ENCODE measurements around the gene DBR1. TPM values are rescaled to one million over a fixed set of nuclear protein-coding genes. Genes with fewer than 3 reads are reported as not detected.

The DBR1 gene
- total and polyA plus RNA-seq, 9 of the 15 experiments (the other 6 are each of a cell fraction or from before 2014, with no cell fraction given) = 2.7 to 14.1 (median 10.9) TPM

- TF ChIP-seq, protein P1, sequence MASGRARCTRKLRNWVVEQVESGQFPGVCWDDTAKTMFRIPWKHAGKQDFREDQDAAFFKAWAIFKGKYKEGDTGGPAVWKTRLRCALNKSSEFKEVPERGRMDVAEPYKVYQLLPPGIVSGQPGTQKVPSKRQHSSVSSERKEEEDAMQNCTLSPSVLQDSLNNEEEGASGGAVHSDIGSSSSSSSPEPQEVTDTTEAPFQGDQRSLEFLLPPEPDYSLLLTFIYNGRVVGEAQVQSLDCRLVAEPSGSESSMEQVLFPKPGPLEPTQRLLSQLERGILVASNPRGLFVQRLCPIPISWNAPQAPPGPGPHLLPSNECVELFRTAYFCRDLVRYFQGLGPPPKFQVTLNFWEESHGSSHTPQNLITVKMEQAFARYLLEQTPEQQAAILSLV (tag; IDR thresholded peaks at IDR 0.05) = no peak
- no peak for TF ChIP-seq SMARCB1 (IDR thresholded peaks at IDR 0.05; ENCODE audit: insufficient read length, low read depth)
- no peak for TF ChIP-seq ZBTB8A (IDR thresholded peaks at IDR 0.05; ENCODE audit: partially characterized antibody)
- no peak for TF ChIP-seq EP300 (IDR thresholded peaks at IDR 0.05; ENCODE audit: low read length)
- no peak for TF ChIP-seq ZSCAN32 (CRISPR knock-in tag; IDR thresholded peaks at IDR 0.05)
- TF ChIP-seq DNMT1 (IDR thresholded peaks at IDR 0.05) = no peak
- TF ChIP-seq, protein P2, sequence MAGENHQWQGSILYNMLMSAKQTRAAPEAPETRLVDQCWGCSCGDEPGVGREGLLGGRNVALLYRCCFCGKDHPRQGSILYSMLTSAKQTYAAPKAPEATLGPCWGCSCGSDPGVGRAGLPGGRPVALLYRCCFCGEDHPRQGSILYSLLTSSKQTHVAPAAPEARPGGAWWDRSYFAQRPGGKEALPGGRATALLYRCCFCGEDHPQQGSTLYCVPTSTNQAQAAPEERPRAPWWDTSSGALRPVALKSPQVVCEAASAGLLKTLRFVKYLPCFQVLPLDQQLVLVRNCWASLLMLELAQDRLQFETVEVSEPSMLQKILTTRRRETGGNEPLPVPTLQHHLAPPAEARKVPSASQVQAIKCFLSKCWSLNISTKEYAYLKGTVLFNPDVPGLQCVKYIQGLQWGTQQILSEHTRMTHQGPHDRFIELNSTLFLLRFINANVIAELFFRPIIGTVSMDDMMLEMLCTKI (IDR thresholded peaks at IDR 0.05; ENCODE audit: partially characterized antibody) = no peak
- no peak for TF ChIP-seq FOS (IDR thresholded peaks at IDR 0.05; ENCODE audit: extremely low read depth, insufficient read length)
- no peak for TF ChIP-seq ZNF324 (CRISPR knock-in tag; IDR thresholded peaks at IDR 0.05)
These were observed 30.8 kb upstream of the DBR1 start (continued) for GRCh38 chr3:138205527-138205926.

DNA sequence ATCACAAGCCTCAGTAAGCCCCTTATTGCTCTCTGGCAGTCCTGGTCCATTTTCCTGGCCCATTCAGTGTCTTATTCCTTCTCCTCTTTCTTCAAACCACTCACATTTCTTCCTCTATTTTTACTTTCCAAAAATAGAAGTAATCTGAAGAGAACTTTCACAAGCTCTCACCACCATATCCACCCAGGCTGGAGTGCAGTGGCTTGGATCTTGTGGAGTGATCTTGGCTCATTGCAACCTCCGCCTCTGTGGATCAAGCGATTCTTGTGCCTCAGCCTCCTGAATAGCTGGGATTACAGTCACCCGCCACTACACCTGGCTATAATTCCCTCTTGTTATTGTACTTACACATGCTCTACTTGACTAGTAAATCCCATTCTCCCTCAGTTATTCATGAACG lies 29.2 kb upstream of the DBR1 start:
- FAIRE-seq (no peak), ATAC-seq (no peak)
- intact Hi-C loops (cut with micrococcal nuclease) = no loop called here
- TF ChIP-seq TGIF2 (CRISPR knock-in tag; IDR thresholded peaks at IDR 0.05) (no peak), PATZ1 (CRISPR knock-in tag; IDR thresholded peaks at IDR 0.05; ENCODE audit: borderline replicate concordance) (no peak), CC2D1A (IDR thresholded peaks at IDR 0.05) (no peak), HOMEZ (CRISPR knock-in tag; IDR thresholded peaks at IDR 0.05) (no peak), ZNF668 (CRISPR knock-in tag; IDR thresholded peaks at IDR 0.05) (no peak), HDAC6 (IDR thresholded peaks at IDR 0.05; ENCODE audit: low read depth, low read length) (no peak)
- TF ChIP-seq, protein P3, sequence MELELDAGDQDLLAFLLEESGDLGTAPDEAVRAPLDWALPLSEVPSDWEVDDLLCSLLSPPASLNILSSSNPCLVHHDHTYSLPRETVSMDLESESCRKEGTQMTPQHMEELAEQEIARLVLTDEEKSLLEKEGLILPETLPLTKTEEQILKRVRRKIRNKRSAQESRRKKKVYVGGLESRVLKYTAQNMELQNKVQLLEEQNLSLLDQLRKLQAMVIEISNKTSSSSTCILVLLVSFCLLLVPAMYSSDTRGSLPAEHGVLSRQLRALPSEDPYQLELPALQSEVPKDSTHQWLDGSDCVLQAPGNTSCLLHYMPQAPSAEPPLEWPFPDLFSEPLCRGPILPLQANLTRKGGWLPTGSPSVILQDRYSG (tag; conservative IDR thresholded peaks at IDR 0.05; ENCODE audit: low read depth) = no peak

More for the DNA sequence above, 29.2 kb upstream of the DBR1 start:
- H3K4me3 ChIP-seq = no peak overlapping the region
- ChIA-PET CTCF (ENCODE audit: low intra/inter-chr PET ratio) (no interaction called here), POLR2A (no interaction called here)
- H2AFZ ChIP-seq (ENCODE audit: low read depth, low read length) = no peak overlapping the region
- no peaks in the 10 kb centered on the region for H3K9me3 ChIP-seq (replicated peaks; ENCODE audit: control insufficient read depth, insufficient read depth, low read depth, low read length)
- DNase-seq (ENCODE audit: extremely low read depth in 1 of 4, low spot score in 3 of 4) = no peak
- 0 out of 2 replicates have a peak, but pooled peaks cover 3% of the 10 kb centered on the region for H4K20me1 ChIP-seq (replicated peaks; ENCODE audit: control insufficient read depth, insufficient read depth, low read length)
- in situ Hi-C loops (cut with MboI) = no loop called here
- H3K27me3 ChIP-seq (ENCODE audit: control insufficient read depth in 2 of 2, insufficient read depth in 2 of 2, low read length in 2 of 2) = no peaks in the 10 kb centered on the region
- peaks cover 19 to 38% of the 10 kb centered on the region in 2 experiments for H3K4me1 ChIP-seq (replicated peaks in 1 of 2; ENCODE audit: control insufficient read depth in 2 of 2, insufficient read depth in 2 of 2, low read length in 2 of 2)
- H3K9me1 ChIP-seq (ENCODE audit: control insufficient read depth, insufficient read depth, low read length) = no peaks in the 10 kb centered on the region
- no peak overlapping the region for H3K27ac ChIP-seq (ENCODE audit: extremely low read depth, low read depth, low read length)
- H3K4me2 ChIP-seq (ENCODE audit: insufficient read depth, low read length) = no peak overlapping the region
- H3K9ac ChIP-seq (ENCODE audit: insufficient read depth in 1 of 2, low read depth in 2 of 2, low read length in 2 of 2) = no peak overlapping the region
- no TSS peak for BruUV-seq (replicated peaks)
- H3K79me2 ChIP-seq (ENCODE audit: control insufficient read depth, insufficient read depth, low read length) = peaks cover 99% of the 10 kb centered on the region
- WGBS (ENCODE audit: insufficient coverage, low coverage, missing lambda C conversion rate) = 78% methylated on average over 4 of the region's 4 CpGs
- peaks cover 20% of the 10 kb centered on the region for H3K36me3 ChIP-seq (ENCODE audit: control insufficient read depth, insufficient read depth, low read length)

Measured in K562 (cell line).